ENCODE results near the gene PUM2.

- no peak for TF ChIP-seq CTCF (IDR thresholded peaks at IDR 0.05; ENCODE audit: low read depth, low read length)
- TF ChIP-seq EZH2phosphoT487 (IDR thresholded peaks at IDR 0.05; ENCODE audit: low read depth) = no peak
Observed at GRCh38 chr2:20350041-20350712, 467 bp downstream of the PUM2 start.

Measured in OCI-LY3 (cell line).